GM19035 (cell line): ENCODE results near the gene C9orf72.
"Not testable (repeated sequence)": the region's sequence is repeated elsewhere in the genome, so short reads cannot be mapped to it uniquely, and the experiment has no call there.

Experiments
- ATAC-seq: cut with Tn5 transposase; IDR thresholded peaks from one replicate; pipeline ENCODE4 v1.9.1; 2021; ENCODE audit not compliant: unreplicated experiment

C9orf72 gene

DNA sequence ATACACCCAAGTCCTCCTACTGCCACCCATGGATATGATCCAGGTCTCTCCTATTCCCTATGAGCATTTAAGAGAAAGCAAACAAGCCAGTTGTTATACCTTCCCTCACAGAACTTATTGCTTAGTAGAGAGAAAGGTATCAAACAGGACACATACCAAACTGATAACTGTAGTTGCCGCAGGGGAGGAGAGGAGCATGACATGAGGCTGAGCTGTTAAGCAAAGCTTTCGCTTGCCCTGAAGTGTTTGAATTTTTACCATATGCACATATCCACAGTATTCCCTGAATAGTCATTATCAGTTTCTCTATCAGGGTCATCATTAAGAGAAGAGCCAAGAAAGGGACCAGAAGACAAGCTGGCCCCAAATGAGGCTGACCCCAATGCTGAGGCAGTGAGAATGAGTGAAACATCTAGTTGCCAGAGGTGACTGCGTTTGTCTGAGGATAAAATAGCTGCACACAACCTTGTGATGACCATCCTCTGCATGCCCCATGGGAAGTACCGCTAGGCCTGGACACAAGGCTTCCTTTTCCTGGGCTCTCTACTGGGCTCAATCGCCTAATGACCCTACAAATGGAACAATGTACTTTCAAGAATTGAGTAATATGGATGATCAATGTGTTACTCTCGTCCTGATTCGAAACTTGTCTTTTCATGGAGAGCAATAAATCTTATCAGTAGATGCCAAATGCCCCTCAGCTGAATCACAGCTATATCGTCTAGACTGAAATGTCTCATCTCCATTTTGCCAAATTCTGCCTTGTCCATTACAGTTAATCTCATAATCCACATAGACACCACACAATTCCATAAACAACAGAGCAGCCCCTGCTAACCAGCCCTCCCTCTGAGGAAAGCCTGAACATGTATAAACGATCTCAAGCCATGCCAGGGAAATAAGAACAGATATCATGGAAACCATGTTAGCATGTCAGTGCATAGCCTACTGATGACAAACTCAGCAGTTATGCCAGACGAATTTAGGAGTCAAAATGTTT lies 53.5 kb downstream of the C9orf72 start:
- no peak for ATAC-seq

- ATAC-seq = no peak
These were observed 54.5 kb downstream of the C9orf72 start for GRCh38 chr9:27518809-27519208.

DNA sequence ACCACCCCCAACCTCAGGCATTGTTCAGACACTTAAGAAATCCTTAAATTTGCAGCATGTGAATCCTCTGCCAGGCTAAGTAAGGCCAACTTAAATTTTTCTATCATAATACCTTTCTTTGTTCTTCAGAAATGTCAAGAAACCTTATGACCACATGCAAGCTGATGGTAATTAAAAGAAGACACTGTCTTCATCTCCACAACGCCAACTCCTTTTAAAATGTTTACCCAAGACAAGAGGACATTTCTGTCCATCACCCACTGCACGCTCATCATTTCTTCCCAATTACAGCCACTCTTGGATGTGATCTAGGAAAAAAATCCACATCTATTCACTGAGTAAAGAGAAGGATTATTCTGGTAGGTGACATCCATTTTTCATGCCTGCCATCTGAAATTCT lies 55.3 kb downstream of the C9orf72 start:
- no peak for ATAC-seq

DNA sequence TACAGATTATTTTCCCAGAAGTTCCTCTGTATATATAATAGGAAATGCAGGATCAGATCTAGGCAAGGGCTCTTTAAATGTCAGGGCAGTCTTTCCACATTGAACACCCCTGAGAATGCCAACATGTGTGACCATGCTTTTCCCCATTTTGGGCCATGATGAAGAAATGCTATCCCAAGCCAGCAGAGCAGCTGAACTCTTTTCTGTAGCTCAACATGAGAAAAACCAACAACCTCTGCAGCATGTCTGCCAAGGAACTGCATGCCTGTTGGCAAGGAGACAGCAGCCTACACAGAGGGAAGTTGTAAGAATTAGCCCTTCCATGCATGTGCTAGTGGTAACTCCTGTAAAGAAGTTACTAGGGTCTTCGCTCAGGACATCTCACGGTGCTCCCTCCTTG lies 58.7 kb downstream of the C9orf72 start:
- ATAC-seq = no peak

DNA sequence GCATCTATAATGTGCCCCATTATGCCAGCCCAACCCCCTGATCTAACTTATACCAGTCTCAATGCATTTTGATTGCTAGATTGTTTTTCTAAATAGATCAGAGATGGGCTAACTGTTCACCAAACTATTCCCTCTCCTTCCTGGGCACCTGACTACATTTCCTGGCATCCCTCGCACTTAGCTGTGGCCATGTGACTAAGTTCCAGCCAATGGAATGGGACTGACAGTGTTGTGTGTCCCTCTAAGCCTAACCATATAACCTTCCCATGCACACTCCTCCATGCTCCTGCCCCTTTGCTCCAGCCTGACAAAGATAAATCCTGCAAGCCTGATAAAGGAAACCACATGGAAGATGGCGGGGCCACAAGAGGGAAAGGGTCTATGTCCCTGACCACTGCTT lies 61.5 kb downstream of the C9orf72 start:
- ATAC-seq = no peak

DNA sequence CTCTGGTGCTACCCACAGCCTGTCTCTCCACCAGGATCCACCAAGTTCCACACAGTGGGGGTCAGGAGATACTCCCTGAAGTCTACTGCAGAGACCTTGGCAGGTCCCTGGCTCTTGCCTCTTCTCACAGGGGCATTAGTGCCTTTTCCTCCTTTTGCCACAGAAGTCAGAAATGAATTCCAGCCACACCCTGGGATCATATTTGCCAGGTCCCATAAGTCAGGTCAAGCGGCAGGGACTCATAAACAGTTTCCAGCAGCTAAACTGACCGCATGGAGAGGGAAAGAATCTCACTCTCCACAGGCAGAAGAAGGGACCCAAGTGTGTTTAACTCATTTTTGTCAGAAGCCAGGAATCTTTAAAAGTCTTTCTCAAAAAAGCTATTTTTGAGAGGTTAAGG lies 62.5 kb downstream of the C9orf72 start:
- ATAC-seq = no peak

DNA sequence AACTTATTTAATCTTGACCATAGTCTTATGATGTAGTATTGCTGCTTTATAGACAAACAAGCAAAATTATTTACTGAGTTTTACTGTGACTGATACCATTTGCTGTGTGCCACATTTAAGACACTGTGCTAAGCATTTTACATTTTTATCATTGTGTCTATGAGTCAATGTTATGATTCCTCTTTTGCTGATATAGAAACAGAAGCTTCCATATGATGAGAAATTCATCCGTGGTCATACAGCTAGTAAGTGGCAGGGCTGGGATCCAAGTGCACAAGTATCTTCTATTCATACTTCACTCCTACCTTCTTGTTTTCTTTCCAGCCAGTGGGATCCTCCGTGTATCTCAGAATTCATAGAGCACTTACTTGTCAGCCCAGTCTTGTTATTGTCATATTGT lies 66.3 kb downstream of the C9orf72 start:
- no peak for ATAC-seq

DNA sequence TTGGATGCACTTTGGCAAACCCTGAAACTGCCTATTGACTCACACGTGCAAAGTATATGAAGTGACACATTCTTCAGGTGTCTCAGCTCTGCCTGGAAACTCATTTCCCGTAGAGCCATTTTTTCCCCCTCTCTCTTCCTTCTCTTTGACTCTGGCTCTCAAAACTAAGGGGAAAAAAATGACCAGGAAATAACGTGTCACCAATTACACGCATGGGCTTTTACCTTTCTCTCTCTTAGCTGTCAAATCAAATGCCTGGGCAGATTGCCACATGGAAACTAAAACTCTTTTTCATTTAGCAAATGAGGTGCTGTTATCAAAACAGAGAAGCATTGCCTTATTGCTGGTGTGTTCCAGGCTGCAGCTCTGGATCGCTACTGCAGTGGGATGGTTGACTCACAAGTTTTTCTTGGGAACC lies 67.5 kb downstream of the C9orf72 start:
- ATAC-seq = no peak

DNA sequence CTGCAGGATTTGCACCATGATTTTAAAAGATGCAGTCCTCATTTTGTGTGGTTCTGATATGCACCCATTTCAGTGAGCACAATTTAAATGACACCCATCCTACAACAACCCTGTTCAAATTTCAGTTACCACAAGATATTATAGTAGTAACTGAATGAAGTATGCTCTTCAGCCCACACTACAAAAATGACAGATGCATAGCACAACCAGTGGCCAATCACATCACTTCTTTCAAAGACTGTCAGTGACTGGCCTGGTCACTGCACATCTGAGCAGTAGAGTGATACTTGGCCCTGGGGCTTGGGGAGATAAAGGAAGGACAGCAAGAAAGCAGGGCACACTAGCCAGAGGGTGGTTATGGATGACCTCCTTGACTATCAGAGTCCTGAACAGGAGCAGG lies 69.0 kb downstream of the C9orf72 start:
- ATAC-seq = no peak

GRCh38 chr9:27503623-27504022 lies 69.7 kb downstream of the C9orf72 start:
- ATAC-seq = no peak

DNA sequence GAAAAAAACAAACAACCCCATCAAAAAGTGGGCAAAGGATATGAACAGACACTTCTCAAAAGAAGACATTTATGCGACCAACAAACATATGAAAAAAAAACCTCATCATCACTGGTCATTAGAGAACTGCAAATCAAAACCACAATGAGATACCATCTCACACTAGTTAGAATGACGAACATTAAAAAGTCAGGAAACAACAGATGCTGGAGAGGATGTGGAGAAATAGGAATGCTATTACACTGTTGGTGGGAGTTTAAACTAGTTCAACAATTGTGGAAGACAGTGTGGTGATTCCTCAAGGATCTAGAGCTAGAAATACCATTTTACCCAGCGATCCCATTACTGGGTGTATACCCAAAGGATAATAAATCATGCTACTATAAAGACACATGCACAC lies 72.4 kb downstream of the C9orf72 start:
- not testable (repeated sequence) for ATAC-seq

DNA sequence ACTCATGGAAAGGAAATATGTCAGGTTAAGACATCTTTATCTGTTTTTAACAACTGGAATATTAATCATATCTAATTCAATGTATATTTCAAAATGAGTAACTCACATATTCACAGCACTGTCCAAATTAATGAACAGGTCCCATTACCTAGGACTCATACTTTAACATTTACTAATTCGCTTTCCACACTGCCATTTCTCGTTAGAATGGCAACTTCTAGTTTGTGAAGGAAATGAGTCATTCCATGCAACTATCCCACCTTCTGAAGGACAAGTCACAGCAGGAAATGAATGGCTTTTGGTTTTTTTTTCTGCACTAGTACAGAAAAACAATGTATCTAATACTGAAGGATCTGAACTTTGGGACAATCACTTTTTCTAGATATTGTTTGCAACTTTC lies 73.8 kb downstream of the C9orf72 start:
- no peak for ATAC-seq

- ATAC-seq = no peak
These were observed 75.3 kb downstream of the C9orf72 start for GRCh38 chr9:27497883-27498417.
